Measurements from ENCODE around the gene GRAP2. TPM values are rescaled to one million over a fixed set of nuclear protein-coding genes. Genes with fewer than 3 reads are reported as not detected.

Gene GRAP2
- total and polyA plus RNA-seq, 2 donors (not counting 3 experiments of a cell fraction or from before 2014, with no cell fraction given), result 0.04 TPM; not detected in 1

GRCh38 chr22:39872548-39872947, 28.3 kb upstream of the GRAP2 start:
- TF ChIP-seq MYC (IDR thresholded peaks at IDR 0.05; ENCODE audit: low read depth, low read length) (no peak), MAX (IDR thresholded peaks at IDR 0.05; ENCODE audit: insufficient read depth, insufficient read length) (no peak), FOS (IDR thresholded peaks at IDR 0.05; ENCODE audit: borderline replicate concordance, insufficient read depth, low read length) (no peak), GATA2 (IDR thresholded peaks at IDR 0.05; ENCODE audit: insufficient read depth, insufficient read length, low read depth, low read length) (no peak), POLR2AphosphoS5 (IDR thresholded peaks at IDR 0.05; ENCODE audit: insufficient read depth, low read depth, low read length) (no peak), POLR2A (IDR thresholded peaks at IDR 0.05; ENCODE audit: low read depth, low read length) (no peak), EZH2 (IDR thresholded peaks at IDR 0.05; ENCODE audit: borderline replicate concordance, low read depth, low read length, severe bottlenecking) (no peak)
- no peak overlapping the region for H2AFZ ChIP-seq (ENCODE audit: low read depth, low read length)
- no peaks in the 10 kb centered on the region for H3K9me1 ChIP-seq (replicated peaks; ENCODE audit: control insufficient read depth, extremely low read depth, insufficient read depth, low read length)
- DNase-seq (ENCODE audit: low read depth, low spot score) (no peak), FAIRE-seq (no peak)
- peaks cover 14 to 18% of the 10 kb centered on the region in 2 experiments for H3K27me3 ChIP-seq (ENCODE audit: control insufficient read depth in 2 of 2, insufficient read depth in 2 of 2, low read length in 2 of 2)
- H3K4me1 ChIP-seq (ENCODE audit: control insufficient read depth, extremely low read depth, insufficient read depth, low read length), result no peaks in the 10 kb centered on the region
- intact Hi-C loops (cut with micrococcal nuclease), result no loop called here
- CTCF ChIA-PET, result interaction anchor here (1.4 to 3.1 kb wide), 3 partner anchors 12 to 152 kb away, joined by 3 to 12 read pairs (median 4); no protein-coding TSS in a partner anchor
- dilution Hi-C loops (cut with MboI; ENCODE audit: extremely low pct_ligation_motif_present, low sequenced_read_pairs), result no loop called here
- POLR2A ChIA-PET, result no interaction called here
- H4K20me1 ChIP-seq (replicated peaks; ENCODE audit: control insufficient read depth, extremely low read depth, insufficient read depth, low read length), result no peaks in the 10 kb centered on the region
- no peaks in the 10 kb centered on the region for H3K9me3 ChIP-seq (replicated peaks; ENCODE audit: control insufficient read depth, insufficient read depth, low read length)
- no TSS peak for BruUV-seq (replicated peaks)
- no peak overlapping the region for H3K4me3 ChIP-seq (replicated peaks in 1 of 3; ENCODE audit: insufficient read depth in 1 of 3, low read depth in 1 of 3, low read length in 3 of 3)
- H3K27ac ChIP-seq (ENCODE audit: insufficient read depth, low read depth, low read length), result no peak overlapping the region
- H3K9ac ChIP-seq (replicated peaks; ENCODE audit: extremely low read depth, insufficient read depth, low read length), result no peak overlapping the region
- no peaks in the 10 kb centered on the region for H3K79me2 ChIP-seq (ENCODE audit: control insufficient read depth, insufficient read depth, low read length)
- H3K36me3 ChIP-seq (ENCODE audit: control insufficient read depth in 2 of 2, extremely low read depth in 1 of 2, insufficient read depth in 2 of 2, low read length in 2 of 2), result no peaks in the 10 kb centered on the region
- no peak overlapping the region for H3K4me2 ChIP-seq (ENCODE audit: insufficient read depth, low read length)

GRCh38 chr22:39873965-39874364, 26.9 kb upstream of the GRAP2 start:
- Histone ChIP-seq H3K9me3 (replicated peaks; ENCODE audit: control insufficient read depth, insufficient read depth, low read length) (no peaks in the 10 kb centered on the region), H3K4me2 (ENCODE audit: insufficient read depth, low read length) (no peak overlapping the region), H4K20me1 (replicated peaks; ENCODE audit: control insufficient read depth, extremely low read depth, insufficient read depth, low read length) (no peaks in the 10 kb centered on the region), H3K27ac (ENCODE audit: insufficient read depth, low read depth, low read length) (no peak overlapping the region), H3K79me2 (ENCODE audit: control insufficient read depth, insufficient read depth, low read length) (no peaks in the 10 kb centered on the region), H3K27me3 (ENCODE audit: control insufficient read depth in 2 of 2, insufficient read depth in 2 of 2, low read length in 2 of 2) (peaks cover 15 to 18% of the 10 kb centered on the region in 2 experiments), H3K9me1 (replicated peaks; ENCODE audit: control insufficient read depth, extremely low read depth, insufficient read depth, low read length) (no peaks in the 10 kb centered on the region), H3K4me3 (replicated peaks in 1 of 3; ENCODE audit: insufficient read depth in 1 of 3, low read depth in 1 of 3, low read length in 3 of 3) (no peak overlapping the region), H3K9ac (replicated peaks; ENCODE audit: extremely low read depth, insufficient read depth, low read length) (no peak overlapping the region), H3K36me3 (ENCODE audit: control insufficient read depth in 2 of 2, extremely low read depth in 1 of 2, insufficient read depth in 2 of 2, low read length in 2 of 2) (no peaks in the 10 kb centered on the region), H2AFZ (ENCODE audit: low read depth, low read length) (no peak overlapping the region), H3K4me1 (ENCODE audit: control insufficient read depth, extremely low read depth, insufficient read depth, low read length) (no peaks in the 10 kb centered on the region)
- ChIA-PET POLR2A (no interaction called here), CTCF (interaction anchor here (3.1 kb wide), 1 partner anchor 11 kb away, joined by 12 read pairs; no protein-coding TSS in a partner anchor)
- no TSS peak for BruUV-seq (replicated peaks)
- no peak for TF ChIP-seq JUN (IDR thresholded peaks at IDR 0.05; ENCODE audit: borderline replicate concordance, insufficient read depth, insufficient read length, low read depth)
- no peak for TF ChIP-seq FOS (IDR thresholded peaks at IDR 0.05; ENCODE audit: borderline replicate concordance, insufficient read depth, low read length)
- TF ChIP-seq CTCF (IDR thresholded peaks at IDR 0.05; ENCODE audit: extremely low read depth in 1 of 2, insufficient read depth in 1 of 2, low read depth in 1 of 2, low read length in 2 of 2), result no peak
- TF ChIP-seq EZH2 (IDR thresholded peaks at IDR 0.05; ENCODE audit: borderline replicate concordance, low read depth, low read length, severe bottlenecking), result no peak
- no peak for TF ChIP-seq POLR2AphosphoS5 (IDR thresholded peaks at IDR 0.05; ENCODE audit: insufficient read depth, low read depth, low read length)
- TF ChIP-seq MYC (IDR thresholded peaks at IDR 0.05; ENCODE audit: low read depth, low read length), result no peak
- TF ChIP-seq POLR2A (IDR thresholded peaks at IDR 0.05; ENCODE audit: low read depth, low read length), result no peak
- no peak for TF ChIP-seq GATA2 (IDR thresholded peaks at IDR 0.05; ENCODE audit: insufficient read depth, insufficient read length, low read depth, low read length)
- TF ChIP-seq MAX (IDR thresholded peaks at IDR 0.05; ENCODE audit: insufficient read depth, insufficient read length), result no peak
- dilution Hi-C loops (cut with MboI; ENCODE audit: extremely low pct_ligation_motif_present, low sequenced_read_pairs), result no loop called here
- FAIRE-seq (no peak), DNase-seq (ENCODE audit: low read depth, low spot score) (no peak)
- intact Hi-C loops (cut with micrococcal nuclease), result no loop called here

Measured in endothelial cell of umbilical vein (primary cell).